ENCODE data around the gene IFI44.

GRCh38 chr1:78677788-78678187 lies 28.2 kb downstream of the IFI44 start:
- TF ChIP-seq ATF2 (IDR thresholded peaks at IDR 0.05; ENCODE audit: low read length) (no peak), ZBTB33 (IDR thresholded peaks at IDR 0.05) (no peak), EGR1 (IDR thresholded peaks at IDR 0.05; ENCODE audit: borderline replicate concordance in 1 of 2, low read depth in 2 of 2, low read length in 2 of 2) (no peak), BCL11A (IDR thresholded peaks at IDR 0.05; ENCODE audit: low read depth, low read length) (no peak), POLR2A (IDR thresholded peaks at IDR 0.05; ENCODE audit: low read depth, low read length) (no peak), ZBED1 (IDR thresholded peaks at IDR 0.05; ENCODE audit: borderline replicate concordance) (no peak), CTCF (IDR thresholded peaks at IDR 0.05 in 2 of 3, conservative IDR thresholded peaks at IDR 0.05 in 1 of 3; ENCODE audit: control insufficient read depth in 2 of 3, extremely low read depth in 1 of 3, insufficient read depth in 1 of 3, low read depth in 3 of 3, low read length in 3 of 3) (no peak), JUNB (IDR thresholded peaks at IDR 0.05) (no peak)
